Measurements from ENCODE around the gene FAM13A. TPM values are rescaled to one million over a fixed set of nuclear protein-coding genes. Genes with fewer than 3 reads are reported as not detected.

FAM13A gene
- total RNA-seq, 1 donor from 2014 or later: 13.2 TPM

DNA sequence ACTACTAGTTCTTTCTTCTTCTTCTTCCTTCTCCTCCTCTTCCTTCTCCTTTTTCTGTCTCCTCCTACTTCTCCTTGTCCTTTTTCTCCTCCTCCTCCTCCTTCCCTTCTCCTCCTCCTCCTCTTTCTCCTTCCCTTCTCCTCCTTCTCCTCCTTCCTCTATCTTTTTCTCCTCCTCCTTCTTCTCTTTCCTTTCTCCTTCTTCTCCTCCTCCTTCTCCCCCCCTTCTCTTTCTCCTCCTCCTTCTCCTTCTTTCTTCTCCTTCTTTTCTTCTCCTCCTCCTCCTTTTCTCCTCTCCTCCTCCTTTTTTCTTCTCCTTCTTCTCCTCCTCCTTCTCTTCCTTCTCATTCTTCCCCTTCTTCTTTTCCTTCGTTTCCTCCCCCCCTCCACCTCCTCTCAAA is 337.6 kb downstream of the FAM13A start:
- TF ChIP-seq, protein P1, sequence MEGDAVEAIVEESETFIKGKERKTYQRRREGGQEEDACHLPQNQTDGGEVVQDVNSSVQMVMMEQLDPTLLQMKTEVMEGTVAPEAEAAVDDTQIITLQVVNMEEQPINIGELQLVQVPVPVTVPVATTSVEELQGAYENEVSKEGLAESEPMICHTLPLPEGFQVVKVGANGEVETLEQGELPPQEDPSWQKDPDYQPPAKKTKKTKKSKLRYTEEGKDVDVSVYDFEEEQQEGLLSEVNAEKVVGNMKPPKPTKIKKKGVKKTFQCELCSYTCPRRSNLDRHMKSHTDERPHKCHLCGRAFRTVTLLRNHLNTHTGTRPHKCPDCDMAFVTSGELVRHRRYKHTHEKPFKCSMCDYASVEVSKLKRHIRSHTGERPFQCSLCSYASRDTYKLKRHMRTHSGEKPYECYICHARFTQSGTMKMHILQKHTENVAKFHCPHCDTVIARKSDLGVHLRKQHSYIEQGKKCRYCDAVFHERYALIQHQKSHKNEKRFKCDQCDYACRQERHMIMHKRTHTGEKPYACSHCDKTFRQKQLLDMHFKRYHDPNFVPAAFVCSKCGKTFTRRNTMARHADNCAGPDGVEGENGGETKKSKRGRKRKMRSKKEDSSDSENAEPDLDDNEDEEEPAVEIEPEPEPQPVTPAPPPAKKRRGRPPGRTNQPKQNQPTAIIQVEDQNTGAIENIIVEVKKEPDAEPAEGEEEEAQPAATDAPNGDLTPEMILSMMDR (IDR thresholded peaks at IDR 0.05): no peak
- peaks cover 10 to 22% of the 10 kb centered on the region in 2 donors for H3K4me1 ChIP-seq
- peaks cover 0 to 15% of the 10 kb centered on the region in 2 donors for H3K9me3 ChIP-seq
- no peak overlapping the region for H3K27ac ChIP-seq
- peaks cover 6 to 16% of the 10 kb centered on the region in 2 donors for H3K36me3 ChIP-seq
- DNase-seq (ENCODE audit: low spot score in 2 of 2): no peak
- H3K27me3 ChIP-seq: no peaks in the 10 kb centered on the region
- H3K4me3 ChIP-seq: no peak overlapping the region
- intact Hi-C loops (cut with DNase I): no loop called here

DNA sequence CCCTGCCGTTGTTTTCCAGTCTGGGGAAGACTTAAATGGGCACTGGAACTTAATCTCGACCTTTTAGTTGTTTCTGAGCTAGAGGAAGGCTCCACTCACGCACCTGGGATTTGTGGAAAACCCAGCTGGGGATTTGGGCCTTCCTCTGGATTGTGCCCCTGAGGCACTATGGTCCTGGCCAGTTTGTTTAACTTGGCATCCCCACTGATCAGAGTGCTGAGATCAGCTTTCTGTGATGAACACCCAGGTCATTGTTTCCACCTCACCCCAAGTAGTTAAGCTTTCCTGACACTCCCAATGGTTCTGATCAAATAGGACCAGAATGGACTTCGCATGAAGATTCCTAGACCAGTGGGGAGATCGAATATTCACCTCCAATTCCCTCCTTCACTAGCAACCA is 338.9 kb downstream of the FAM13A start:
- intact Hi-C loops (cut with DNase I): no loop called here
- Histone ChIP-seq H3K4me1 (peaks cover 10 to 17% of the 10 kb centered on the region in 2 donors), H3K27ac (no peak overlapping the region), H3K4me3 (no peak overlapping the region), H3K9me3 (peaks cover 0 to 15% of the 10 kb centered on the region in 2 donors), H3K27me3 (no peaks in the 10 kb centered on the region), H3K36me3 (peaks cover 6 to 16% of the 10 kb centered on the region in 2 donors)
- DNase-seq (ENCODE audit: low spot score in 2 of 2): no peak
- TF ChIP-seq, protein P1 (IDR thresholded peaks at IDR 0.05): no peak

DNA sequence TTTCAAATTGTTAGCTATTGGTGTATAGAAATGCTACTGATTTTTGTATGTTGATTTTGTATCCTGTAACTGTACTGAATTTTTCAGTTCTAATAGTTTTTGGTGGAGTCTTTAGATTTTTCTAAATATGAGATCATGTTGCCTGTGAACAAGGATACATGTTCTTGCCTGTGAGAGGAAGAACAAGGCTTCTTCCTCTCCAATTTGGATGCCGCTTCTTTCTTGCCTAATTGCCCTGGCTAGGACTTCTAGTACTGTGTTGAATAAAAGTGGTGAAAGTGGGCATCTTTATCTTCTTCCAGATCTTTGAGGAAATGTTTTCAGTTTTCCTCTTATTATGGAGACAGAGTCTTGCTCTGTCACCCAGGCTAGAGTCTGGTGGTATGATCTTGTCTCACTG is 343.2 kb downstream of the FAM13A start:
- H3K4me1 ChIP-seq: no peaks in the 10 kb centered on the region
- peaks cover 0 to 15% of the 10 kb centered on the region in 2 donors for H3K9me3 ChIP-seq
- intact Hi-C loops (cut with DNase I): no loop called here
- no peak for DNase-seq (ENCODE audit: low spot score in 2 of 2)
- H3K4me3 ChIP-seq: no peak overlapping the region
- H3K36me3 ChIP-seq: peaks cover 0 to 41% of the 10 kb centered on the region in 2 donors
- H3K27ac ChIP-seq: no peak overlapping the region
- TF ChIP-seq, protein P1 (IDR thresholded peaks at IDR 0.05): no peak
- no peaks in the 10 kb centered on the region for H3K27me3 ChIP-seq

DNA sequence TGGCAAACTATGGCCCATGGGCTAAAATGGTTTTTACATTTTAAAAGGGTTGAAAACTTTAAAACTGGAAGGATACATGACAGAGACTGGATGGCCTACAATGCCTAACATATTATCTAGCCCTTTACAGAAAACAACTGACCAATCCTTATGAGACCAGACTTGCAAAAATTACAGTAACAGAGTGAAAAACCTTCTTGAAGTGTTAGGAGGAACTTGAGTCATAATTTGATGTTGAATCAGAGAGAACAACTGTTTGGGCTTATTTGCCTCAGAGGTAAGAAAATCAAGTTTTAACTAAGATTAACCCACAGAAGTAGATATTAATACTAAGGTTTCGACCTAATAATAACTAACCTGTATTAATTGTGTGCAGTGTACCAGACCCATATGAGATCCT is 347.0 kb downstream of the FAM13A start:
- TF ChIP-seq, protein P1 (IDR thresholded peaks at IDR 0.05): no peak
- intact Hi-C loops (cut with DNase I): loop anchor here (5.0 kb wide), 2 partner anchors 57 to 82 kb away; no protein-coding TSS in a partner anchor
- no peak for DNase-seq (ENCODE audit: low spot score in 2 of 2)
- H3K9me3 ChIP-seq: no peaks in the 10 kb centered on the region
- H3K4me3 ChIP-seq: no peak overlapping the region
- H3K4me1 ChIP-seq: peaks cover 3% of the 10 kb centered on the region in 2 donors
- no peaks in the 10 kb centered on the region for H3K27me3 ChIP-seq
- H3K36me3 ChIP-seq: peaks cover 4 to 41% of the 10 kb centered on the region in 2 donors
- H3K27ac ChIP-seq: no peak overlapping the region

DNA sequence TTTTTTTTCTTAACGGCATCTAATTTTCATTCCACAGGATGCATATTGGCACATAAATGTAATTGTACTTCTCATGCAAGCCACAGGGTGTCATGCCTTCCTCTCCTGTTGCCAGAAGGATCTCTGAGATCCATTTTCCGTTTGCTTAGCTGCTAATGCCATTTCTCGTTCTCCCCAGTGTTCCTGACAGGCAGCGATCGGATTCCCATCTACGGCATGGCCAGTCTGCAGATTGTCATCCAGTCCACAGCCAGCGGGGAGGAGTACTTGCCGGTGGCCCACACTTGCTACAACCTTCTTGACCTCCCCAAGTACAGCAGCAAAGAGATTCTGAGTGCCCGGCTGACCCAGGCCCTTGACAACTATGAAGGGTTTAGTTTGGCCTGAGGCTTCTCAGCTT is 350.4 kb downstream of the FAM13A start:
- DNase-seq (ENCODE audit: low spot score in 2 of 2): peak in 1 of 2 donors; percentile 79
- H3K9me3 ChIP-seq: no peaks in the 10 kb centered on the region
- peaks cover 18 to 38% of the 10 kb centered on the region in 2 donors for H3K36me3 ChIP-seq
- intact Hi-C loops (cut with DNase I): loop anchor here (1.0 to 5.0 kb wide), 4 partner anchors 61 to 318 kb away; no protein-coding TSS in a partner anchor
- peaks cover 3% of the 10 kb centered on the region in 2 donors for H3K4me1 ChIP-seq
- H3K27me3 ChIP-seq: no peaks in the 10 kb centered on the region
- H3K4me3 ChIP-seq: peak overlapping the region in 1 of 2 donors; percentile 38
- H3K27ac ChIP-seq: peak overlapping the region; percentile 45 to 79
- TF ChIP-seq, protein P1 (IDR thresholded peaks at IDR 0.05): peak; percentile 42 to 78 (median 63)

Measured in ascending aorta (tissue), 2 donors.